SU-DHL-6 (cell line): Measurements from ENCODE around the gene R3HDML.
"Not testable (repeated sequence)": the region's sequence is repeated elsewhere in the genome, so short reads cannot be mapped to it uniquely, and the experiment has no call there.

ENCODE experiments used
- H2AFZ ChIP-seq: fragments of 200-600 bp; sonication (generic); 2 replicates; pipeline ENCODE4 v1.6.1; 2014; ENCODE audit warnings: low read depth, mild to moderate bottlenecking, moderate library complexity, mixed read lengths, antibody characterized with exemption, low read length; ENCODE audit not compliant: severe bottlenecking
- H3F3A ChIP-seq: fragments of 200-600 bp; shearing (Covaris generic); 2 replicates; pipeline ENCODE4 v1.6.0; 2016; ENCODE audit warnings: antibody characterized with exemption, mild to moderate bottlenecking; ENCODE audit not compliant: insufficient read depth
- H3K27ac ChIP-seq: fragments of 200-600 bp; sonication (generic); 2 replicates; pipeline ENCODE4 v1.5.1; 2016; ENCODE audit warnings: low read depth, mild to moderate bottlenecking, low read length, moderate library complexity, mixed read lengths
- H3K27me3 ChIP-seq: fragments of 200-600 bp; sonication (generic), shearing (Covaris generic); 2 replicates; pipeline ENCODE4 v1.6.0; 2014; ENCODE audit warnings: mild to moderate bottlenecking, low read length
- H3K36me3 ChIP-seq: fragments of 200-600 bp; sonication (generic); 2 replicates; pipeline ENCODE4 v1.6.1; 2014; ENCODE audit warnings: mild to moderate bottlenecking, low read length, mixed read lengths
- H3K4me2 ChIP-seq: fragments of 300-600, 200-600 bp; shearing (Covaris generic), sonication (generic); 2 replicates; pipeline ENCODE4 v1.6.0; 2014; ENCODE audit warnings: low read length, low read depth, mild to moderate bottlenecking; ENCODE audit not compliant: poor library complexity, severe bottlenecking
- H3K4me3 ChIP-seq: fragments of 200-600 bp; sonication (generic); 2 replicates; pipeline ENCODE4 v1.5.1; 2014; ENCODE audit warnings: antibody characterized with exemption, low read length, mild to moderate bottlenecking, mixed read lengths; ENCODE audit not compliant: insufficient read depth, poor library complexity, severe bottlenecking
- H3K79me2 ChIP-seq: fragments of 200-600 bp; sonication (generic); 2 replicates; pipeline ENCODE4 v1.6.1; 2014; ENCODE audit warnings: mild to moderate bottlenecking, low read length, moderate library complexity; ENCODE audit not compliant: insufficient read depth
- H3K9ac ChIP-seq: fragments of 200-600 bp; sonication (generic); 2 replicates; pipeline ENCODE4 v1.7.0; 2014; ENCODE audit warnings: mild to moderate bottlenecking, low read length
- H3K9me2 ChIP-seq: fragments of 200-600 bp; sonication (generic); replicated peaks from 2 replicates; pipeline ENCODE4 v1.6.1; 2014; ENCODE audit warnings: low read length; ENCODE audit not compliant: insufficient read depth
- H3K9me3 ChIP-seq: fragments of 200-600 bp; sonication (generic); 2 replicates; pipeline ENCODE4 v1.6.1; 2014; ENCODE audit warnings: low read length, mixed read lengths; ENCODE audit not compliant: insufficient read depth
- H4K20me1 ChIP-seq: fragments of 200-600 bp; sonication (generic); 2 replicates; pipeline ENCODE4 v1.6.1; 2014; ENCODE audit warnings: low read depth, mild to moderate bottlenecking, antibody characterized with exemption, low read length, moderate library complexity, mixed read lengths
- EZH2phosphoT487 ChIP-seq: fragments of 200-600 bp; sonication (generic), shearing (Covaris generic); conservative IDR thresholded peaks from 2 replicates; pipeline ENCODE4 v1.6.1; 2018; ENCODE audit warnings: mild to moderate bottlenecking, antibody characterized with exemption, low read length, moderate library complexity, mixed read lengths
- TF ChIP-seq, protein P1 (sequence below): fragments of 200-600 bp; sonication (generic); IDR thresholded peaks from one replicate; pipeline ENCODE4 v1.5.1; 2017; ENCODE audit warnings: antibody characterized with exemption, mild to moderate bottlenecking, low read length, moderate library complexity; ENCODE audit not compliant: insufficient read depth, poor library complexity, severe bottlenecking

The R3HDML gene

DNA sequence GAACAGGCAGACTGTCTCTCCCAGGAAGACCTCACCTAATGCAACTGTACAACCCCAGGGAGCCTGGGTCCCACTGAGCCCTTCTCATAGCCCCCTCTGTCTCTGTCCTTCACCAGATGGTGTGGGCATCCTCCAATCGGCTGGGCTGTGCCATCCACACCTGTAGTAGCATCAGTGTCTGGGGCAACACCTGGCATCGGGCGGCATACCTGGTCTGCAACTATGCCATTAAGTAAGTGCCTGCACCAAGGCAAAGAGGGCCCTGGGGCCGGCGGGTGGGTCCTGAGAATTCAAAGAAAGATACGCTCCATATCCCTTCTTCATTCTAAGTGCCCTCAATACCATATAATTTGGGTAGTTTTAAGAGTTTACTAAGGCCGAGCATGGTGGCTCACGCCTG lies 8.3 kb downstream of the R3HDML start:
- Histone ChIP-seq H3K9ac (no peak overlapping the region), H3K9me3 (no peaks in the 10 kb centered on the region), H3K36me3 (no peaks in the 10 kb centered on the region), H4K20me1 (no peaks in the 10 kb centered on the region), H3K27me3 (no peaks in the 10 kb centered on the region), H3K79me2 (no peaks in the 10 kb centered on the region), H3K4me3 (no peak overlapping the region), H3F3A (no peaks in the 10 kb centered on the region), H2AFZ (no peak overlapping the region), H3K4me2 (no peak overlapping the region), H3K27ac (no peak overlapping the region), H3K9me2 (no peaks in the 10 kb centered on the region)
- TF ChIP-seq, protein P1, sequence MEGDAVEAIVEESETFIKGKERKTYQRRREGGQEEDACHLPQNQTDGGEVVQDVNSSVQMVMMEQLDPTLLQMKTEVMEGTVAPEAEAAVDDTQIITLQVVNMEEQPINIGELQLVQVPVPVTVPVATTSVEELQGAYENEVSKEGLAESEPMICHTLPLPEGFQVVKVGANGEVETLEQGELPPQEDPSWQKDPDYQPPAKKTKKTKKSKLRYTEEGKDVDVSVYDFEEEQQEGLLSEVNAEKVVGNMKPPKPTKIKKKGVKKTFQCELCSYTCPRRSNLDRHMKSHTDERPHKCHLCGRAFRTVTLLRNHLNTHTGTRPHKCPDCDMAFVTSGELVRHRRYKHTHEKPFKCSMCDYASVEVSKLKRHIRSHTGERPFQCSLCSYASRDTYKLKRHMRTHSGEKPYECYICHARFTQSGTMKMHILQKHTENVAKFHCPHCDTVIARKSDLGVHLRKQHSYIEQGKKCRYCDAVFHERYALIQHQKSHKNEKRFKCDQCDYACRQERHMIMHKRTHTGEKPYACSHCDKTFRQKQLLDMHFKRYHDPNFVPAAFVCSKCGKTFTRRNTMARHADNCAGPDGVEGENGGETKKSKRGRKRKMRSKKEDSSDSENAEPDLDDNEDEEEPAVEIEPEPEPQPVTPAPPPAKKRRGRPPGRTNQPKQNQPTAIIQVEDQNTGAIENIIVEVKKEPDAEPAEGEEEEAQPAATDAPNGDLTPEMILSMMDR: no peak
- TF ChIP-seq EZH2phosphoT487: no peak

DNA sequence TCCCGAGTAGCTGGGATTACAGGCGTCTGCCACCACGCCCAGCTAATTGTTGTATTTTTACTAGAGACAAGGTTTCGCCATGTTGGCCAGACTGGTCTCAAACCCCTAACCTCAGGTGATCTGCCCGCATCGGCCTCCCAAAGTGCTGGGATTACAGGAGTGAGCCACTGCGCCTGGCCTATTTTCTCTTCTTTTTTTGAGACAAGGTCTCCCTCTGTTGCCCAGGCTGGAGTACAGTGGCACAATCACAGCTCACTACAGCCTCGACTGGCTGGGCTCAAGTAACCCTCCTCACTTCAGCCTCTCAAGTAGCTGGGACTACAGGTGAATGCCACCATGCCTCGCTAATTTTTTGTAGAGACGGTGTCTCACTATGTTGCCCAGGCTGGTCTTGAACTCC lies 9.1 kb downstream of the R3HDML start:
- not testable (repeated sequence) for H3K36me3 ChIP-seq, H3K9me2 ChIP-seq, H3K4me2 ChIP-seq, H3K4me3 ChIP-seq, H3F3A ChIP-seq, H3K9ac ChIP-seq, H3K27ac ChIP-seq, H3K9me3 ChIP-seq, H2AFZ ChIP-seq, H3K27me3 ChIP-seq, H4K20me1 ChIP-seq, H3K79me2 ChIP-seq

DNA sequence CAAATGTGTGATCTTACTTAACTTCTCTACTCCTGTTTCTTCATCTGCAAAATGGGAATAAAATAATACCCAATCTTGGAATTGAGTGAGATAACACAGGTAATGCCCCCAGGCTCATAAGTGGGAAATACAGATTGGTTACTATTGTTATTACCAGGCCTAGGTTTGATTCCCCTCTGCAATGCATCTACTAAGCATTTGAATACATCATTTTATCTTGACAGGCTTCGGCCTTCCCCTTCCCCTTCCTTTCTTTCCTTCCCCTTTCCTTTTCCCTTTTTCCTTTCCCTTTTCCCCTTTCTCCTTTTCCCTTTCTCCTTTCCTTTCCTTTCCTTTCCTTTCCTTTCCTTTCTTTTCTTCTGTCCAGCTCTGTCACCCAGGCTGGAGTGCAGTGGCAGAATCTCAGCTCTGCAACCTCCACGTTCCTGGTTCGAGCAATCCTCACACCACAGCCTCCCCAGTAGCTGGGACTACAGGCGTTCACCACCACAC lies 11.4 kb downstream of the R3HDML start:
- H3K9me2 ChIP-seq: no peaks in the 10 kb centered on the region
- H3K79me2 ChIP-seq: no peaks in the 10 kb centered on the region
- no peak for TF ChIP-seq EZH2phosphoT487
- TF ChIP-seq, protein P1: no peak
- no peak overlapping the region for H3K4me2 ChIP-seq
- no peaks in the 10 kb centered on the region for H3K27me3 ChIP-seq
- H3K36me3 ChIP-seq: no peaks in the 10 kb centered on the region
- H3K27ac ChIP-seq: no peak overlapping the region
- no peaks in the 10 kb centered on the region for H3F3A ChIP-seq
- no peaks in the 10 kb centered on the region for H4K20me1 ChIP-seq
- H3K4me3 ChIP-seq: no peak overlapping the region
- no peaks in the 10 kb centered on the region for H3K9me3 ChIP-seq
- no peak overlapping the region for H3K9ac ChIP-seq
- no peak overlapping the region for H2AFZ ChIP-seq

DNA sequence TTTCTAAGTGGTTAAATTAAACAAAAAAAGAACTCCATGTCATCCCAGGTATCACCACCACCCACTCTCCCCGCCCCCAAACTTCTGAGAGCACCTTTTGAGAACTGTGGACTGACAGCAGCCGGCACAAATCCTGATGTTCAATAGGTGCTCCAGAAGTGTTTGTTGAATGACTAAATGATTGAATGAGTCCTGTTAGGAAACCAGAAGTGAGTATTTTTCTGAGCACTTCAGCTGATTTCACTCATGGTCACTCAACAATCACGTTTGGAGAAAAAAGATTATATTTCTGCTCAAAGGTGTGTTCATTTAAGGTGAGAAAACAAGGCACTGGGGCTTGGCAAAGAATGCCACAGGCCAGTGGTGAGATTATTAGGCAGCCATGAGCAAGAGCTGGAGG lies 12.5 kb downstream of the R3HDML start:
- TF ChIP-seq, protein P1: no peak
- no peak for TF ChIP-seq EZH2phosphoT487
- no peaks in the 10 kb centered on the region for H3K79me2 ChIP-seq
- no peaks in the 10 kb centered on the region for H3K27me3 ChIP-seq

More for the DNA sequence above, 12.5 kb downstream of the R3HDML start:
- Histone ChIP-seq H3K9ac (no peak overlapping the region), H3K4me2 (no peak overlapping the region), H3F3A (no peaks in the 10 kb centered on the region), H2AFZ (no peak overlapping the region), H4K20me1 (no peaks in the 10 kb centered on the region), H3K9me2 (no peaks in the 10 kb centered on the region), H3K36me3 (no peaks in the 10 kb centered on the region), H3K27ac (no peak overlapping the region), H3K9me3 (no peaks in the 10 kb centered on the region), H3K4me3 (no peak overlapping the region)
